Neural progenitor cell (in vitro differentiated cells): ENCODE data around the gene LIPC.

ENCODE experiments used
- EZH2 ChIP-seq: fragments of 200-600 bp; sonication (generic); IDR thresholded peaks from 2 replicates; pipeline ENCODE4 v1.6.1; 2017; ENCODE audit warnings: antibody characterized with exemption, mild to moderate bottlenecking, moderate library complexity
- EZH2phosphoT487 ChIP-seq: fragments of 200-600 bp; sonication (generic); IDR thresholded peaks from 2 replicates; pipeline ENCODE4 v1.6.1; 2017; ENCODE audit warnings: antibody characterized with exemption
- TF ChIP-seq, protein P1 (sequence below): fragments of 200-600 bp; sonication (generic); IDR thresholded peaks from 2 replicates; pipeline ENCODE4 v1.5.1; 2017; ENCODE audit warnings: antibody characterized with exemption, mild to moderate bottlenecking

DNA sequence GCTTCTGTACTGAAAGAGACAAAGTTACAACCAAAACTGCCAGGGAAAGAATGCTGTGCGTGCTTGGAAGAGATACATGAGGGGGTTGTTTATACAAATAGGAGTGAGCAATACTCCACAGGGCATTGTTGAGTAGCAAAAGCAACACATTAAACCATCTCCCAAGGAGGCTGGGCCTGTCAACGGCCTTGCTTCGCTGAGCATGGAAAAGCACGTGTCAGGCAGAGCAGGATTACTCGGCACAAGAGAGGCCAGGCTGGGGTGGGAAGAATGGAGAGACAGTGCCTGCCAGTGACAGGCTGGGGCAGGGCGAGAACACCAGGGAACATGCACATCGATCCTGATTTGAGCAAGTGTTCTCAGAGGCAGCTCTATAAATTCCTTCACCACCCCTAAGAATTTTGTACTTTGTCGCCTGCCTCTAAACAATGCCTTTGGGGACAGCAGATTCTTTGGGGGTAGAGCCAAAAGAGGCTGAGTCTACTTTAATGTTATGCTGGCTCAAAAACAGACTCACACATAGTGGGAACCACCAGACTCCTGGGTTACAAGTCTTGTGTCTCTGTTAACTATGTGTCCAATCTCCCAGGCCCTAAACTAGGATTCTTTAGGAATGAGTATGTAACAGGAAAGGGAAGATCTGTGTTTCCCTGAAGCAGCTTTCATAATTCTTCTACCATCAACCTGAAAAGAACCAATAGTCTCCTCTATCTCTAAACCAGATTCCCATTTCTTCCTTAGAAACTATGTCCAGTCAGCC, 67.2 kb downstream of the LIPC start:
- TF ChIP-seq, protein P1, sequence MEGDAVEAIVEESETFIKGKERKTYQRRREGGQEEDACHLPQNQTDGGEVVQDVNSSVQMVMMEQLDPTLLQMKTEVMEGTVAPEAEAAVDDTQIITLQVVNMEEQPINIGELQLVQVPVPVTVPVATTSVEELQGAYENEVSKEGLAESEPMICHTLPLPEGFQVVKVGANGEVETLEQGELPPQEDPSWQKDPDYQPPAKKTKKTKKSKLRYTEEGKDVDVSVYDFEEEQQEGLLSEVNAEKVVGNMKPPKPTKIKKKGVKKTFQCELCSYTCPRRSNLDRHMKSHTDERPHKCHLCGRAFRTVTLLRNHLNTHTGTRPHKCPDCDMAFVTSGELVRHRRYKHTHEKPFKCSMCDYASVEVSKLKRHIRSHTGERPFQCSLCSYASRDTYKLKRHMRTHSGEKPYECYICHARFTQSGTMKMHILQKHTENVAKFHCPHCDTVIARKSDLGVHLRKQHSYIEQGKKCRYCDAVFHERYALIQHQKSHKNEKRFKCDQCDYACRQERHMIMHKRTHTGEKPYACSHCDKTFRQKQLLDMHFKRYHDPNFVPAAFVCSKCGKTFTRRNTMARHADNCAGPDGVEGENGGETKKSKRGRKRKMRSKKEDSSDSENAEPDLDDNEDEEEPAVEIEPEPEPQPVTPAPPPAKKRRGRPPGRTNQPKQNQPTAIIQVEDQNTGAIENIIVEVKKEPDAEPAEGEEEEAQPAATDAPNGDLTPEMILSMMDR, result no peak
- TF ChIP-seq EZH2 (no peak), EZH2phosphoT487 (no peak)
